Astrocyte (in vitro differentiated cells and primary cell): ENCODE results near the gene KLRC4. TPM values are rescaled to one million over a fixed set of nuclear protein-coding genes. Genes with fewer than 3 reads are reported as not detected.
A peak's percentile ranks its signal among the peaks of the same experiment; 100 is the strongest.

Experiments used
- DNase-seq: peaks from one replicate; pipeline ENCODE4 v3.0.0-alpha.2; 2010; ENCODE audit warnings: low read depth
- FAIRE-seq: peaks from 2 replicates; lab custom pipeline; 2011; peaks lifted over from hg19 to GRCh38; lab: Jason Lieb, UNC
- H2AFZ ChIP-seq: 2 replicates; pipeline ENCODE4 v1.6.0; 2012; ENCODE audit warnings: low read depth, low read length, inconsistent platforms
- H3K27ac ChIP-seq: 2 replicates; pipeline ENCODE4 v1.5.1; 2011; ENCODE audit warnings: low read depth, low read length, inconsistent platforms
- H3K27me3 ChIP-seq: 2 replicates; pipeline ENCODE4 v1.6.0; 2011; ENCODE audit warnings: low read length, inconsistent platforms; ENCODE audit not compliant: insufficient read depth
- H3K36me3 ChIP-seq: 2 replicates; pipeline ENCODE4 v1.5.1; 2011; ENCODE audit warnings: low read length, inconsistent platforms; ENCODE audit not compliant: insufficient read depth
- H3K4me1 ChIP-seq: 2 replicates; pipeline ENCODE4 v1.5.1; 2011; ENCODE audit warnings: low read length, inconsistent platforms; ENCODE audit not compliant: insufficient read depth
- H3K4me2 ChIP-seq: 2 replicates; pipeline ENCODE4 v1.6.0; 2012; ENCODE audit warnings: low read length, inconsistent platforms
- H3K4me3 ChIP-seq: 2 replicates; pipeline ENCODE4 v1.5.1; 2011; ENCODE audit warnings: low read depth, mild to moderate bottlenecking, low read length, inconsistent platforms; ENCODE audit not compliant: insufficient read depth
- H3K79me2 ChIP-seq: 2 replicates; pipeline ENCODE4 v1.6.0; 2012; ENCODE audit warnings: mild to moderate bottlenecking, low read length, inconsistent platforms; ENCODE audit not compliant: insufficient read depth
- H3K9ac ChIP-seq: 2 replicates; pipeline ENCODE4 v1.6.0; 2012; ENCODE audit warnings: mild to moderate bottlenecking, low read length, inconsistent platforms
- H3K9me3 ChIP-seq: 2 replicates; pipeline ENCODE4 v1.5.1; 2012; ENCODE audit warnings: low read depth, mild to moderate bottlenecking, low read length, inconsistent platforms; ENCODE audit not compliant: insufficient read depth
- H4K20me1 ChIP-seq: 2 replicates; pipeline ENCODE4 v1.6.0; 2012; ENCODE audit warnings: low read length, inconsistent platforms; ENCODE audit not compliant: insufficient read depth
- H3K27ac Mint-ChIP-seq: one replicate; pipeline ENCODE4 v1.8.0; 2021; ENCODE audit warnings: mild to moderate bottlenecking, mixed read lengths; ENCODE audit not compliant: unreplicated experiment
- H3K27me3 Mint-ChIP-seq: one replicate; pipeline ENCODE4 v1.8.0; 2021; ENCODE audit warnings: low read depth, mixed read lengths; ENCODE audit not compliant: unreplicated experiment
- H3K36me3 Mint-ChIP-seq: one replicate; pipeline ENCODE4 v1.8.0; 2021; ENCODE audit warnings: low read depth, mixed read lengths; ENCODE audit not compliant: unreplicated experiment
- H3K4me1 Mint-ChIP-seq: one replicate; pipeline ENCODE4 v1.8.0; 2021; ENCODE audit warnings: low read depth, mixed read lengths; ENCODE audit not compliant: unreplicated experiment
- H3K4me3 Mint-ChIP-seq: one replicate; pipeline ENCODE4 v1.8.0; 2021; ENCODE audit warnings: mild to moderate bottlenecking, moderate library complexity, mixed read lengths; ENCODE audit not compliant: unreplicated experiment
- H3K9me3 Mint-ChIP-seq: one replicate; pipeline ENCODE4 v1.8.0; 2021; ENCODE audit warnings: mild to moderate bottlenecking, mixed read lengths; ENCODE audit not compliant: unreplicated experiment
- EZH2 ChIP-seq: IDR thresholded peaks from 2 replicates; pipeline ENCODE4 v1.6.1; 2012; ENCODE audit warnings: mild to moderate bottlenecking, low read length, inconsistent platforms; ENCODE audit not compliant: insufficient read depth
- total RNA-seq: library from RNA; stranded (reverse); gene quantifications from 2 replicates; pipeline ENCODE4 v1.2.1, GENCODE V29; 2021
- TF ChIP-seq, protein P1 (sequence below): IDR thresholded peaks from 2 replicates; pipeline ENCODE4 v1.5.1; 2011; ENCODE audit warnings: low read depth, mild to moderate bottlenecking, inconsistent platforms, low read length, moderate library complexity; ENCODE audit not compliant: insufficient read depth

Gene KLRC4
- total RNA-seq, 1 donor from 2014 or later: 0.70 TPM

DNA sequence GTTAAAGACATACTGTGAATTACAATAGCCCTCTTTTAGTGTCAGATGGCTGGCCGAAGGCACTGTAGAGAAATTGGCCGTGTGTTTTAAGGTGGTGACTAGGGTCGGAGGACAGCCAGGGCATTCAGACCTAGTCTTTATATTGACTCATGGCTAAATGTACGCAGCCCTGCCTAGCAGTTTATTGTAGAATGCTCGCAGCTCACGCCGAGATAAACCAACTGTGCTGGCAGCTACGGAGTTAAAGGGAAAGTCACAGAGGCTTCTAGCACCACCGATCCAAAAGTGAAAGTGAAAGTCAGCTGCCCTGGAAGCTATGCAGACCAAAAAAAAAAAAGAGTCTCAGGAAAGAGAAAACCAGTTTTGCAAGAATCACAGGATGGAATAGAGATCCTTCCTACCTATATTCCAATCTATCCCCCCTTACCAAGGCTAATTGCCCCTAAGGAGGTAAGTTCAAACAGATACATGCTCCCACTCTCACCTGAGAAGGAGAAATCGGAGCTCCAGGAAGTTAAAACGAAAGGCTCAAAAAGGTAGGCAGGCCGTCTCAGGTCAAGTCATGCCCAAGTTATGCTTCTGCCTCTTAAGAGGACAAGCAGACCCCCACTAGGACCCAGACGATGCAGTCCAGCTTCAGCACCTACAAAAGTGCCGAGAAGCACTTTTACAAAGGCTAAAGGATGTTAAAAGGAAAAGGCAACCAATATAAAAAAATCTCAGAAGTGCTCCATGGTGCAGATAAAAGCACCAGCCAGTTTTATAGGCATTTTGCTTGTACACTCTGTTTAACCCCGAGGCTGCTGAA is 44.5 kb downstream of the KLRC4 start:
- TF ChIP-seq EZH2: no peak
- TF ChIP-seq, protein P1, sequence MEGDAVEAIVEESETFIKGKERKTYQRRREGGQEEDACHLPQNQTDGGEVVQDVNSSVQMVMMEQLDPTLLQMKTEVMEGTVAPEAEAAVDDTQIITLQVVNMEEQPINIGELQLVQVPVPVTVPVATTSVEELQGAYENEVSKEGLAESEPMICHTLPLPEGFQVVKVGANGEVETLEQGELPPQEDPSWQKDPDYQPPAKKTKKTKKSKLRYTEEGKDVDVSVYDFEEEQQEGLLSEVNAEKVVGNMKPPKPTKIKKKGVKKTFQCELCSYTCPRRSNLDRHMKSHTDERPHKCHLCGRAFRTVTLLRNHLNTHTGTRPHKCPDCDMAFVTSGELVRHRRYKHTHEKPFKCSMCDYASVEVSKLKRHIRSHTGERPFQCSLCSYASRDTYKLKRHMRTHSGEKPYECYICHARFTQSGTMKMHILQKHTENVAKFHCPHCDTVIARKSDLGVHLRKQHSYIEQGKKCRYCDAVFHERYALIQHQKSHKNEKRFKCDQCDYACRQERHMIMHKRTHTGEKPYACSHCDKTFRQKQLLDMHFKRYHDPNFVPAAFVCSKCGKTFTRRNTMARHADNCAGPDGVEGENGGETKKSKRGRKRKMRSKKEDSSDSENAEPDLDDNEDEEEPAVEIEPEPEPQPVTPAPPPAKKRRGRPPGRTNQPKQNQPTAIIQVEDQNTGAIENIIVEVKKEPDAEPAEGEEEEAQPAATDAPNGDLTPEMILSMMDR: no peak
- peak; percentile 74 for DNase-seq
- Mint-ChIP-seq H3K27me3 (no peaks in the 10 kb centered on the region), H3K4me1 (peaks cover 14% of the 10 kb centered on the region), H3K27ac (no peak overlapping the region), H3K4me3 (no peak overlapping the region), H3K36me3 (peaks cover 2% of the 10 kb centered on the region), H3K9me3 (peaks cover 6% of the 10 kb centered on the region)
- H3K4me3 ChIP-seq: peak overlapping the region; percentile 88
- peak overlapping the region; percentile 86 for H3K9ac ChIP-seq
- H2AFZ ChIP-seq: peak overlapping the region; percentile 99
- FAIRE-seq: no peak
- H3K36me3 ChIP-seq: no peaks in the 10 kb centered on the region
- no peaks in the 10 kb centered on the region for H3K79me2 ChIP-seq
- H3K4me1 ChIP-seq: peaks cover 34% of the 10 kb centered on the region
- no peaks in the 10 kb centered on the region for H4K20me1 ChIP-seq
- H3K9me3 ChIP-seq: peaks cover 4% of the 10 kb centered on the region
- no peaks in the 10 kb centered on the region for H3K27me3 ChIP-seq
- peak overlapping the region; percentile 75 for H3K27ac ChIP-seq
- peak overlapping the region; percentile 97 for H3K4me2 ChIP-seq

DNA sequence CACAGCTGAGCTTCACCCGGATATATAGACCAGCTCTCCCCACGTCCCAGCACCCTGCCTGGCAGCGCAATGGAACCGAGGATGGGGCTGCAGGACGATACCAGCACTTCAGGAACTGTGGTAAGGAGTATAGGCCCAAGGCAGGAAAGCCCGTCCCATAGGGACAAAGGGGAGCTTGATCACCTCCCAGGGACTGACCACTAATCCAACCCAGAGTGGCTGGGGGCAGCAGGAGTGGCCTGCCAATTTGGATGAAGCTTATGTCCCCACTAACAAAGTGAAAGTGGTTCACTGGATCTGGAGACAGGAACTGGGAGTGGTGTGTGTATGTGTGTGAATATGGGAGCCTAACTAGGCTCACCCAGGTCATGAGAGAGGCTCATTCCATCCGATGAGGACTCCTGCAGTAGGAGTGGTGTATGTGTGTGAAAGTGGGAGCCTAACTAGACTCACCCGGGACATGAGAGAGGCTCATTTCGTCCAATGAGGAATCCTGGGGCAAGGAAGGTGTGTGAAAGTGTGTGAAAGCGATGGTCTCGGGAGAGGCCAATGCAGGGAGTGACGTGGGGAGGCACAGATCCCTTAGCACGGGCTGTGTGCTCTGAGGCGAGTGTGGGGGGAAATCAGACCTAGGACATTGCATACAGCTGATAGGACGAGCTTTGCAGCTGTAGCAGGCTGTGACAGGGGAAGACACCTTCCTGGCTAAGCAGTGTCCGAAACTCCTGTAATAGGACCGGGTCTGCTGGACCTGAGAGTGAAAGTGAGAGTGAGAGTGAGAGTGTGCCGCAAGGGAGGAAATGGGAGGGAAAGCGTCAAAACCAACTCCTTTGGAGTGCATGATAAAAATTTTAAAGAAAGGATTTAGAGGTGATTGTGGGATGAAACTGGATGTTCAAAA is 45.4 kb downstream of the KLRC4 start:
- Histone ChIP-seq H3K4me2 (peak overlapping the region; percentile 97), H3K79me2 (no peaks in the 10 kb centered on the region), H3K9me3 (peaks cover 4% of the 10 kb centered on the region), H3K4me1 (peaks cover 34% of the 10 kb centered on the region), H2AFZ (peak overlapping the region; percentile 99), H3K9ac (peak overlapping the region; percentile 86), H3K27me3 (no peaks in the 10 kb centered on the region), H3K4me3 (peak overlapping the region; percentile 88), H3K36me3 (no peaks in the 10 kb centered on the region), H4K20me1 (no peaks in the 10 kb centered on the region), H3K27ac (peak overlapping the region; percentile 75)
- no peaks in the 10 kb centered on the region for H3K27me3 Mint-ChIP-seq
- H3K9me3 Mint-ChIP-seq: peaks cover 6% of the 10 kb centered on the region
- peaks cover 14% of the 10 kb centered on the region for H3K4me1 Mint-ChIP-seq
- FAIRE-seq (no peak), DNase-seq (peak; percentile 49)
- H3K27ac Mint-ChIP-seq: no peak overlapping the region
- H3K4me3 Mint-ChIP-seq: no peak overlapping the region
- peaks cover 2% of the 10 kb centered on the region for H3K36me3 Mint-ChIP-seq
- TF ChIP-seq, protein P1: no peak
- no peak for TF ChIP-seq EZH2
